ENCODE measurements around the gene TTBK2.

TTBK2 gene

DNA sequence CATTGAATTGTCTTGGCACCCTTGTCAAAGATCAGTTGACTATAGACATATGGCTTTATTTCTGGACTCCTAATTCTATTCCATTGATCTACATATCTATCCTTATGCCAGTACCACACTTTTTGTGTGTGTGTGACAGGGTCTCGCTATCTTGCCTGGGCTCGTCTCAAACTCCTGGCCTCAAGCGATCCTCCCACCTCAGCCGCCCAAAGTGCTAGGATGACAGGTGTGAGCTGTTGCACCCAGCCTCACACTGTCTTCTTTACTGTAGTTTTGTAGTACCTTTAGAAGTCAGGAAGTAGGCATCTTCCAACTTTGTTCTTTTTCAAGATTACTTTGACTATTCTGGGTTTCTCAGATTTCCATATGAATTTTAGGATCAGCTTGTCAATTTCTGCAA is 208.0 kb downstream of the TTBK2 start:
- Histone ChIP-seq H3K27me3 (no peaks in the 10 kb centered on the region), H3K36me3 (no peaks in the 10 kb centered on the region), H3K9me3 (no peaks in the 10 kb centered on the region), H3K27ac (no peak overlapping the region), H3K4me1 (ENCODE audit: control insufficient read depth in 1 of 2, insufficient read depth in 1 of 2, low read depth in 1 of 2, low read length in 1 of 2) (no peaks in the 10 kb centered on the region), H3K4me3 (ENCODE audit: low read depth in 1 of 2, low read length in 1 of 2) (no peak overlapping the region)
- TF ChIP-seq, protein P1, sequence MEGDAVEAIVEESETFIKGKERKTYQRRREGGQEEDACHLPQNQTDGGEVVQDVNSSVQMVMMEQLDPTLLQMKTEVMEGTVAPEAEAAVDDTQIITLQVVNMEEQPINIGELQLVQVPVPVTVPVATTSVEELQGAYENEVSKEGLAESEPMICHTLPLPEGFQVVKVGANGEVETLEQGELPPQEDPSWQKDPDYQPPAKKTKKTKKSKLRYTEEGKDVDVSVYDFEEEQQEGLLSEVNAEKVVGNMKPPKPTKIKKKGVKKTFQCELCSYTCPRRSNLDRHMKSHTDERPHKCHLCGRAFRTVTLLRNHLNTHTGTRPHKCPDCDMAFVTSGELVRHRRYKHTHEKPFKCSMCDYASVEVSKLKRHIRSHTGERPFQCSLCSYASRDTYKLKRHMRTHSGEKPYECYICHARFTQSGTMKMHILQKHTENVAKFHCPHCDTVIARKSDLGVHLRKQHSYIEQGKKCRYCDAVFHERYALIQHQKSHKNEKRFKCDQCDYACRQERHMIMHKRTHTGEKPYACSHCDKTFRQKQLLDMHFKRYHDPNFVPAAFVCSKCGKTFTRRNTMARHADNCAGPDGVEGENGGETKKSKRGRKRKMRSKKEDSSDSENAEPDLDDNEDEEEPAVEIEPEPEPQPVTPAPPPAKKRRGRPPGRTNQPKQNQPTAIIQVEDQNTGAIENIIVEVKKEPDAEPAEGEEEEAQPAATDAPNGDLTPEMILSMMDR (IDR thresholded peaks at IDR 0.05) = no peak

DNA sequence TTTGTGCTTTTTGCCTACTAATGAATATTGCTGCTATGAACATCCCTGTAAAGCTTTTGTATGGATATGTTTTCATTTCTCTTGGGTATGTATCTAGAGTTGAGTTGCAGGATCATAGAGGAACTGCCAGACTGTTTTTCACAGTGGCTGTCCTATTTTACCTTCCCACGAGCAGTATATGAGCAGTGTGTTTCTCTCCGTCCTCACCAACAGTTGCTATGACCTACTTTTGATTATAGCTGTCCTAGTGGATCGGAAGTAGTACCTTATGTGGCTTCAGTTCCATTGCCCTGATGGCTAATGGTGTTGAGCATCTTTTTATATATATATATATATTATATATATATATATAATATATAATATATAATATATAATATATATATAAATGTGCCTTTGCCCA is 208.8 kb downstream of the TTBK2 start:
- Histone ChIP-seq H3K27ac (no peak overlapping the region), H3K27me3 (no peaks in the 10 kb centered on the region), H3K4me3 (ENCODE audit: low read depth in 1 of 2, low read length in 1 of 2) (no peak overlapping the region), H3K9me3 (no peaks in the 10 kb centered on the region), H3K4me1 (ENCODE audit: control insufficient read depth in 1 of 2, insufficient read depth in 1 of 2, low read depth in 1 of 2, low read length in 1 of 2) (no peaks in the 10 kb centered on the region), H3K36me3 (no peaks in the 10 kb centered on the region)
- TF ChIP-seq, protein P1 (IDR thresholded peaks at IDR 0.05) = no peak

DNA sequence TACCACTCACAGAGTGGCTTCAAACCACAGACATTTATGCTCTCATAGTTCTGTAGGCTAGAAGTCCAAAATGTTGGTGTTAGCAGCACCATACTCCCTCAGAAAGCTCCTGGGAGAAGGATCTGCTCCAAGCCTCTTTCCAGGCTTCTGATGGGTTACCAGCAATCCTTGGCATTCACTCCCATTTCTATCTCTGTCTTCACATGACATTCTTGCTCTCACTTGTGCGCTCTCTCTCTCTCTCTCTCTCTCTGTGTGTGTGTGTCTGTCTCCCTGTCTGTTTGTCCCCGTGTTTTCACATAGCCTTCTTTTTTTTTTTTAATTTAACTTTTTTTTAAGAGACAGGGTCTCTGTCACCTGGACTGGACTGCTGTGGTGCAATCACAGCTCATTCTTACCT is 209.9 kb downstream of the TTBK2 start:
- Histone ChIP-seq H3K9me3 (no peaks in the 10 kb centered on the region), H3K4me3 (ENCODE audit: low read depth in 1 of 2, low read length in 1 of 2) (no peak overlapping the region), H3K27me3 (no peaks in the 10 kb centered on the region), H3K27ac (no peak overlapping the region), H3K4me1 (ENCODE audit: control insufficient read depth in 1 of 2, insufficient read depth in 1 of 2, low read depth in 1 of 2, low read length in 1 of 2) (no peaks in the 10 kb centered on the region), H3K36me3 (no peaks in the 10 kb centered on the region)
- TF ChIP-seq, protein P1 (IDR thresholded peaks at IDR 0.05) = no peak

DNA sequence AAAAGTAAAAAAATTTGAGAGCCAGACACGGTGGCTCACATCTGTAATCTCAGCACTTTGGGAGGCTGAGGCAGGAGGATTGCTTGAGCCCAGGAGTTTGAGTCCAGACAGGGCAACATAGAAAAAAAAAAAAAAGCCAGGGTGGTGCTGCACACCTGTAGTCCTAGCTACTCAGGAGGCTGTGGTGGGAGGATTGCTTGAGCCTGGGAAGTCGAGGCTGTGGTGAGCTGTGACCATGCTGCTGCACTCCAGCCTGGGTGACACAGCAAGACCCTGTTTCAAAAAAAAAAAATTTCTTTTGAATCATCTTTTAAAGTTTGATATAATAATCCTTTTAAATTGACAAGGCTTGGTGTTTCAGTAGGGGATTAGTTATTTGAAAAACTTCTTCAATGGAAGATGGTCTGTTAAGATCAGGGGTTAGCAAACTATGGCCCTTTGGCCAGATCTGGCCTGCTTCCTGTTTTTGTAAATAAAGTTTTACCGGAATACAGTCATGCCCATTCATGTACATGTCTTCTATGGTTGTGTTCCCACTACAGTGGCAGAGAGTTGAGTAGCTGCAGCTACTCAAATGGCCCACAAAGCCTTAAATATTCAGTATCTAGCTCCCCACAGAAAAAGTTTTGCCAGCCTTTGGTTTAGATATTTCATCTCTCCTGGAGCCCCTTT is 212.6 kb downstream of the TTBK2 start:
- H3K9me3 ChIP-seq = no peaks in the 10 kb centered on the region
- no peak overlapping the region for H3K27ac ChIP-seq
- H3K36me3 ChIP-seq = no peaks in the 10 kb centered on the region
- no peak overlapping the region for H3K4me3 ChIP-seq (ENCODE audit: low read depth in 1 of 2, low read length in 1 of 2)
- no peaks in the 10 kb centered on the region for H3K27me3 ChIP-seq
- H3K4me1 ChIP-seq (ENCODE audit: control insufficient read depth in 1 of 2, insufficient read depth in 1 of 2, low read depth in 1 of 2, low read length in 1 of 2) = no peaks in the 10 kb centered on the region
- TF ChIP-seq, protein P1 (IDR thresholded peaks at IDR 0.05) = no peak

DNA sequence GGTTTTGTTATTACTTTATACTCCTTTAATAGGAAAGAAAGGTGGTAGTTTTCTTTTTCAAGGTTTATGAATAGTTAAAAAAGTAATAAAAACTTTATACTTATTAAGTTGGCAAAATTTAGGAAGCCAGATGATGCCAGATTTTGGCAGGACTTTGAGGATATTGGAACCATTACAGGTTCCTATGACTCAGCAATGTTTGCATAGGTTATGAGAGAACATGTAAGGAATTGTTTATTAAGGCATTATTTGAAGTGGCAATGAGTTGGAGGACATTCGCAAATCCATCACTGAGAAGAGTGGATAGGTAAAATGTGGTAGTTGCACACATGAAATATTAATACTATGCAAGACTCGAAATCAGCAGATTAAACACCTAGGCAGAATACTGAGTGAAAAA is 213.5 kb downstream of the TTBK2 start:
- no peaks in the 10 kb centered on the region for H3K4me1 ChIP-seq (ENCODE audit: control insufficient read depth in 1 of 2, insufficient read depth in 1 of 2, low read depth in 1 of 2, low read length in 1 of 2)
- H3K9me3 ChIP-seq = no peaks in the 10 kb centered on the region
- no peaks in the 10 kb centered on the region for H3K27me3 ChIP-seq
- TF ChIP-seq, protein P1 (IDR thresholded peaks at IDR 0.05) = no peak
- no peaks in the 10 kb centered on the region for H3K36me3 ChIP-seq
- H3K4me3 ChIP-seq (ENCODE audit: low read depth in 1 of 2, low read length in 1 of 2) = no peak overlapping the region
- no peak overlapping the region for H3K27ac ChIP-seq
